Epithelial cell of proximal tubule (primary cell): Measurements from ENCODE around the gene ARSA. TPM values are rescaled to one million over a fixed set of nuclear protein-coding genes. Genes with fewer than 3 reads are reported as not detected.
A peak's percentile ranks its signal among the peaks of the same experiment; 100 is the strongest.

Source experiments
- DNase-seq: peaks from one replicate; pipeline ENCODE4 v3.0.0-alpha.2; 2011; ENCODE audit warnings: low read depth
- H3K4me3 ChIP-seq: 2 replicates; pipeline ENCODE4 v1.5.1; 2011; ENCODE audit warnings: low read depth, mild to moderate bottlenecking, low read length
- total RNA-seq: library from RNA; depleted of rRNA; stranded (reverse); fragments of >200 nt; gene quantifications from 2 replicates; pipeline ENCODE4 v1.2.3, GENCODE V29; 2015
- TF ChIP-seq, protein P1 (sequence below): conservative IDR thresholded peaks from 2 replicates; pipeline ENCODE4 v1.5.1; 2012; ENCODE audit warnings: low read depth, mild to moderate bottlenecking, low read length

The ARSA gene
- total RNA-seq, 1 donor from 2014 or later: 58.5 TPM

DNA sequence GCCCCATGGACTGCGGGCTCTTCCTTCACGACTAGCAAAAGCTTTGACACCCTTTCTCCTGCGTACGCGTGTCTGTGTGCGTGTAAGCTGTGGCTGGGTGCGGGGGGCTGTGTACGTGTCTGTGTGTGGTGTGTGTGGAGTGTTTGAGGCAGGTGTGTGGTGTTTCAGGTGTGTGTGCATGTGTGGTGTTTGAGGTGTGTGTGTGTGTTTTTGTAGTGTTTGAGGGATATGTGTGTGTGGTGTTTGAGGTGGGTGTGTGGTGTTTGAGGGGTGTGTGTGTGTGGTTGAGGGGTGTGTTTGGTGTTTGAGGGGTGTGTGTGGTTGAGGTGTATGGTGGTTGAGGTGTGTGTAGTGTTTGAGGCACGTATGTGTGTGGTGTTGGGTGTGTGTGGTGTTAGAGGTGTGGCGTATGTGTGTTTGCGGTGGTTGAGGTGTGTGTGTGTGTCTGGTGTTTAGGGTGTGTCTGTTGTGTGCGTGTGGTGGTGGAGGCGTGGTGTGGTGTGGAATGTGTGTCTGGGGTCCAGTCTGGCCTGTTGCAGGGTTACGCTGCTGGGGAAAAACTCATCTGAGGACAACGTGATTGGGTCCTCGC, 687 bp upstream of the ARSA start:
- H3K4me3 ChIP-seq: peak overlapping the region; percentile 95
- TF ChIP-seq, protein P1, sequence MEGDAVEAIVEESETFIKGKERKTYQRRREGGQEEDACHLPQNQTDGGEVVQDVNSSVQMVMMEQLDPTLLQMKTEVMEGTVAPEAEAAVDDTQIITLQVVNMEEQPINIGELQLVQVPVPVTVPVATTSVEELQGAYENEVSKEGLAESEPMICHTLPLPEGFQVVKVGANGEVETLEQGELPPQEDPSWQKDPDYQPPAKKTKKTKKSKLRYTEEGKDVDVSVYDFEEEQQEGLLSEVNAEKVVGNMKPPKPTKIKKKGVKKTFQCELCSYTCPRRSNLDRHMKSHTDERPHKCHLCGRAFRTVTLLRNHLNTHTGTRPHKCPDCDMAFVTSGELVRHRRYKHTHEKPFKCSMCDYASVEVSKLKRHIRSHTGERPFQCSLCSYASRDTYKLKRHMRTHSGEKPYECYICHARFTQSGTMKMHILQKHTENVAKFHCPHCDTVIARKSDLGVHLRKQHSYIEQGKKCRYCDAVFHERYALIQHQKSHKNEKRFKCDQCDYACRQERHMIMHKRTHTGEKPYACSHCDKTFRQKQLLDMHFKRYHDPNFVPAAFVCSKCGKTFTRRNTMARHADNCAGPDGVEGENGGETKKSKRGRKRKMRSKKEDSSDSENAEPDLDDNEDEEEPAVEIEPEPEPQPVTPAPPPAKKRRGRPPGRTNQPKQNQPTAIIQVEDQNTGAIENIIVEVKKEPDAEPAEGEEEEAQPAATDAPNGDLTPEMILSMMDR: no peak
- no peak for DNase-seq

DNA sequence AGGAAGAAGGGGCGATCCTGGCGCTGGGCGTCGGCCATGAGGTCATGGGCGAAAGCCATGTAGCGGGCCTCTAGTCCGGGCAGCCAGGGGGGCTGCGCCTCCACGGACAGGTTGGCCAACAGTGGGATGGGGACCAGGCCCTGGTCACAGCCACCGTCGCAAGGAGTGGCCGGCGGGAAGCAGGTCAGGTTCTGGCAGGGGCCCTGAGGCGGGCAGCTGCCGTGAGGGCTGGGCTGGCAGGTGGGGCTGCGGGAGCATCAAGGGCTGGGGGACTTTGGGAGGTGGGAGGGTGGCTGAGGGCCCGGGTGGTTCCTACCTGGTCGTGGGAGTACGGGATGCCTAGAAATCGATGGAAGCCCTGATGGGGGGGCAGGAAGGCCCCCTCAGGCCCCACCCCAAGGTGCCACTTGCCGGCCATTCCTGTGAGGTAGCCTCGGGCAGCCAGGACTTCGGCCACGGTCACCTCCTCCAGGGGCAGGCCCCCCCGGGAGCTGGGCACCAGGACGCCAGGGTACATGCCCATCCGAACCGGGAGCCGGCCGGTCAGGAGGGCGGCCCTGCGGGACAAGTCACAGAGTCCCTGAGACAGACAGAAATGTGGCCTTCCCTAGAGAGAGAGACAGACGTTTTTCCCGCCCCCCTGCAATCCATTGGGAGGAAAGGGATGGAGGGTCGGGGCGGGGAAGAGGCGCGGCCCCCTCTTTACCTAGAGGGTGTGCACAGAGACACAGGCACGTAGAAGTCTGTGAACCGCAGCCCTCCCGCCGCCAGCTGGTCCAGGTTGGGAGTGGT, 906 bp downstream of the ARSA start:
- TF ChIP-seq, protein P1: no peak
- no peak for DNase-seq
- H3K4me3 ChIP-seq: peak overlapping the region; percentile 95

DNA sequence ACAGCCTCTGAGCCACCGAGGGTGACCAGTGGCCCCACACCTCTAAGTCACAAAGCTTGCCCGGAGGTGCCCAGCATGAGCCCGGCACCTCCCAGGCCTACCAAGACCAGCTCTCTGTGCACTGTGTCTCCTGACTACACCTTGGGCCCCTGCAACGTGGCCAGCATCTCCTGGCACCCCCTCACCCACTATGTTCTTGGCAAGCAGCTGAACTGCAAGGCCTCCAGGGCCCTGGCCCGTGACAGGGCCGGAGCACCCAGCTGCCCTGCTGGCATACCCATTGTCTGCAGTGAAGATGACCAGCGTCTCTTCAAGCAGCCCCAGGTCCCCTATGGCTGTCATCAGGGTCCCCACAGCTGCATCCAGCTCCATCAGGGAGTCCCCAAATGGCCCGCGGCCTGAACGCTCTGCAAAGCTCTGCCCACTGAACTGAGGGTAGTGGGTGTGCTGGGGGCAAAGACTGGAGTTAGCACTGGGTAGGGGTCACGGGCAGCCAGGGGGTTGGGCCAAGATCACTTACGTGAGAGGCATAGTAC, 1.6 kb downstream of the ARSA start:
- DNase-seq: no peak
- H3K4me3 ChIP-seq: no peak overlapping the region
- TF ChIP-seq, protein P1: no peak

DNA sequence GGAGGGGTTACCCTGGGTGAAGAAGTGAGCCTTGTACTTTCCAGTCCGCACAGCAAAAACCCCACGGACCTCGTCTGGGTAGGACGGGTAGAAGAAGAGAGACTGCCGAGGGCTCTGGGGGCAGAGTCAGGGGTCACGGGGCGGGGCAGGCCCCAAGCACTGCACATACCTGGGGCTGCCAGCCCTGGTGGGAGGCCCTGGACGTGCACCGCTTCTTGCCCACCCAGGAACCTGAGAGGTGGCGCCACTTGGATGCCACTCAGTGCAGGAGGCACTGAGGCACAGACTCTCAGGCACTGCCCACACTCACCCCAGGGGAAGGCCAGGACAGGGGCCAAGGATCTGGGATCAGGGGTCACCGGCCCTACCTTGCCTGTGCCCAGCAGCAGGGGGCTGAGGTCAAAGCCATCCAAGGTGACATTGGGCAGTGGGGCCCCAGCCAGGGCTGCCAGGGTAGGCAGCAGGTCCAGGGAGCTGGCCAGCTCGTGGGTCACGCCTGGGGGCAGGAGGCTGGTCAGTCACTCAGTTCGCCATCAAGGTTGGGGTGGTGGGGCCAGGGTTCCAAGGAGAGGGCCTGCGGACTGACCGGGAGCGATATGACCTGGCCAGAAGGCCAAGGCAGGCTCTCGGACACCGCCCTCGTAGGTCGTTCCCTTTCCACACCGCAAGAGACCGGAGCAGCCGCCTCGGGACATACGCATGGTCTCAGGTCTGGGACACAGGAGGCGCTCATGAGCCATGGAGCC, 2.2 kb downstream of the ARSA start:
- no peak overlapping the region for H3K4me3 ChIP-seq
- no peak for DNase-seq
- TF ChIP-seq, protein P1: peak; percentile 15

DNA sequence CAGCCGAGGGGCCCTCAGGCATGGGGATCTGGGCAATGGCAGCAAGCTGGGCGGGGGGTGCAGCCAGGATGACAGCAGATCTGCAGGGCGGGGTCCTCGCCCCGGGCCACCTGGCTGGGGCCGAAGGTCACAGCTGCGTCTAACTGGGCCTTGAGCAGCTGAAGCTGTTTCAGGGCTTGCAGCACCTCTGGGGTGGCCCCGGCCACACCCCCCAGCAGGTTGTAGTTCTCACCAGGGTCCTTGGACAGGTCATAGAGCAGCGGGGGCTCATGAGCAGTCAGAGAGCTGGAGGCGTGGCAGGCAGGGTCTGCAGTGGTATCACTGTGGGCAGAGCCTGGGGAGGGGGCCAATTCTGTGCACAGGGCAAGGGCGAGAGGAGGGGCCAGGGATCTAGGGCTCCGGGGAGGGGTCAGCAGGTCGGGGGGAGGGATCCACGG, 2.8 kb downstream of the ARSA start:
- TF ChIP-seq, protein P1: no peak

DNA sequence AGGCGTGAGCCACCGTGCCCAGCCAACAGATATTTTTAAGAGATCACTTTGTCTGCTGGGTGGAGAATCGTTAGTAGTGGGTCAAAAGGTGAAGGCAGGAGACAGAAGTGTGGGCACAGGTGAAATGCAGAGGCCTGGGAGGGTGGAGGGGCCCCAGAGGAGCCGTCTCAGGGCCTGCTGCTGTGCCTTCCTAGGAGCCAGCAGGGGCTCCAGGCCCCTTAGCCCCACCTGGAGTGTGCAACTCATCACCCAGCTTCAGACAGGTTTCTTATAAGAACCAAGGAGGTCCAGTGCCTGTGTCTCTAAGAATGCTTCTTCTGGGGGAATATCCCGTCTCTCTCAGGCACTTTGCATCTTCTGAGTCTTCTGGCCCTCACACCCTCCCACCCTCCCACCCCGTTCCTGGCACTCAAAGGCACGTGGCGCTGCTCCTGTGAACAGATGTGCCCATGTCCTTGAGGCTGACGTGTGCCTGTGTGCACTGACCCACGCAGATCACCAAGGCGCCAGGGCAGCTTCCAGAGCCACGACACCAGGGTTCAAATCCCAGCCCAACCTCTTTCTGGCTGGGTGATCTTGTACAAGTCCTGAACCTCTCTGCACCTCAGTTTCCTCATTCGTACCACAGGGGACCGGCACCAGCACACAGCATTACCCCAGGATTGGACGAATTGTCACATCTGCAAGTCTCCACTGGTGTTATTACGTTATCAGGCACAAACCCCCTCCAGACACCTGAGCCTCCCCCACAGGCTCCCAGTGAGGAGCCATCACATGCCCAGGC, 3.4 kb downstream of the ARSA start:
- DNase-seq: no peak
- no peak overlapping the region for H3K4me3 ChIP-seq
- TF ChIP-seq, protein P1: no peak

More for the DNA sequence above, 2.8 kb downstream of the ARSA start:
- H3K4me3 ChIP-seq: no peak overlapping the region
- DNase-seq: no peak
